Measurements from ENCODE around the gene TRAPPC3L.

DNA sequence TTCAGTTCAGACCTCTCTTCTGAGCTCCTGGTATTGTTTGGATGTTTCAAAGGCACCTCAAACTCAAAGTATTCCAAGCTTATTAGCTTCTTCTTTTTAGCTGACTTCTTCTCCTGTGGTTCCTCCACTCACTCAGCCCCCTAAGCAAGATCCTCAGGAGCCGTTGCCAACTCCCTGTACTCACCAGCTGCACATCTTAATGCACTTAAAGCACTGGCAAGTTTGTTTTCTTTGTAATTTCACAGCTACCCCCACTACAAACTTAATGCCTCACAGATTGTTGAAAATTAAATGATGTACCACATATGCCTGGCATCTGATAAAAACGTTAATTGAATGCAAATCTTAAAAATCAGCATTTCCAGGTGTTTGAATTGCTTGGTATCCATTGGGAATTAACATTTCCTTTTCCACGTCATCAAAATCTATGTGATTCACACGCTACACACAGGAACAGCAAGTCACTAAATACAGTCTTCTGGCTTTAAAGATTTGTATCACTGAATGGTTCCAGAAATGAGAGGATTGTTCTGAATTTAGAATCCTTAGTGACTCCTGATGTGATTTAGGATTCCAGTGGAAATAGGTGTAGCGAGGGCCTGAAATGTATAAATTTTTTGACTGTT lies 59.8 kb downstream of the TRAPPC3L start:
- TF ChIP-seq POLR2A (IDR thresholded peaks at IDR 0.05; ENCODE audit: low read depth, low read length) (no peak), POLR2AphosphoS5 (IDR thresholded peaks at IDR 0.05; ENCODE audit: low read depth, low read length) (no peak), TAF1 (IDR thresholded peaks at IDR 0.05; ENCODE audit: borderline replicate concordance, low read depth, low read length) (no peak)
